T-helper 1 cell treated with Interleukin-12 subunit alpha and Interleukin-12 subunit beta and Interleukin-4 antibody, amounts not matched to agents 30 μg/mL and 1 μg/mL, for 36 hours (primary cell): Measurements from ENCODE around the gene AKAP7.

Experiments
- H3K27ac Mint-ChIP-seq: one replicate; pipeline ENCODE4 v1.8.0; 2021; ENCODE audit warnings: mild to moderate bottlenecking, mixed read lengths
- H3K27me3 Mint-ChIP-seq: one replicate; pipeline ENCODE4 v1.8.0; 2021; ENCODE audit warnings: low read depth, mixed read lengths
- H3K36me3 Mint-ChIP-seq: one replicate; pipeline ENCODE4 v1.8.0; 2021; ENCODE audit warnings: low read depth, mixed read lengths
- H3K4me1 Mint-ChIP-seq: one replicate; pipeline ENCODE4 v1.8.0; 2021; ENCODE audit warnings: low read depth, mixed read lengths
- H3K4me3 Mint-ChIP-seq: one replicate; pipeline ENCODE4 v1.8.0; 2021; ENCODE audit warnings: mild to moderate bottlenecking, moderate library complexity, mixed read lengths
- H3K9me3 Mint-ChIP-seq: one replicate; pipeline ENCODE4 v1.8.0; 2021; ENCODE audit warnings: mixed read lengths

The AKAP7 gene

GRCh38 chr6:131268303-131268702, 133.0 kb downstream of the AKAP7 start:
- Mint-ChIP-seq H3K27me3 (no peaks in the 10 kb centered on the region), H3K4me1 (no peaks in the 10 kb centered on the region), H3K9me3 (peaks cover 20% of the 10 kb centered on the region), H3K4me3 (no peak overlapping the region), H3K27ac (no peak overlapping the region), H3K36me3 (peaks cover 9% of the 10 kb centered on the region)

GRCh38 chr6:131269565-131270391, 134.5 kb downstream of the AKAP7 start:
- no peak overlapping the region for H3K4me3 Mint-ChIP-seq
- H3K27ac Mint-ChIP-seq, result no peak overlapping the region
- no peaks in the 10 kb centered on the region for H3K4me1 Mint-ChIP-seq
- H3K27me3 Mint-ChIP-seq, result no peaks in the 10 kb centered on the region
- peaks cover 22% of the 10 kb centered on the region for H3K9me3 Mint-ChIP-seq
- peaks cover 15% of the 10 kb centered on the region for H3K36me3 Mint-ChIP-seq

DNA sequence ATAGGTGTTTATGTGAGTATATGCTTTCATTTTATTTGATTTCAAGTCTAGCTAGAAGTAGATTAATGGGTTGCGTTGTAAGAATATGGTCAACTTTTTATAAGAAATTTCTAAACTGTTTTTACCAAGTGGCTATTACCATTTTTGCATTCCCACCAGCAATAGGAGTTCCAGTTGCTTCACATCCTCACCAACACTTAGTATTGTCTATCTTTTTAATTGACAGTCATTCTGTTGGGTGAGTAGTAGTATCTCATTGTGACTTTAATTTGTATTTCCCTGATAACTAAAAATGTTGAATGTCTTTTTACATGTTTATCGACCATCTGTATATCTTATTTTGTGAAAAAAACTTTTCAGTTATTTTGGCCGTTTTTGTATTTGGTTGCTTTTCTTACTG, 135.3 kb downstream of the AKAP7 start:
- Mint-ChIP-seq H3K9me3 (peaks cover 22% of the 10 kb centered on the region), H3K27me3 (no peaks in the 10 kb centered on the region), H3K4me1 (no peaks in the 10 kb centered on the region), H3K4me3 (no peak overlapping the region), H3K36me3 (peaks cover 18% of the 10 kb centered on the region), H3K27ac (no peak overlapping the region)

DNA sequence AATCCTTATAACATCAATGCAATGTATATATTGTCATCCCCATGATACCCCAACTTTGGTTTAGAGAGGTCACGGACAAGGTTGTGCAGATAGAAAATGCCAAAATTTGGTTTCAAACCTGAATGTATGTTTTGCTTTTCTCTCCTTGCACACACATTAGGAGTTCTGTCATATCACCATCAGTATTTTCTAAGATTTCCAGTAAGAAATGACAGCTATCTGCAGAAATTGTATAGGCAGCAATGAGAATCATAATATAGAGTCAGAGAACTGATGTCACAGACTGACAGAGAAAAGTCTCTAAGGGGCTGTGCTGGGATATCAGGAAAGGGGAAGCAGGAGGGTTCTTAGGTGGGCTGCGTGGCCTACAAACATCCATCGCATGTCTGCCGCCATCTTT, 140.0 kb downstream of the AKAP7 start:
- Mint-ChIP-seq H3K4me1 (peaks cover under 1% of the 10 kb centered on the region), H3K27ac (no peak overlapping the region), H3K36me3 (peaks cover 32% of the 10 kb centered on the region), H3K27me3 (no peaks in the 10 kb centered on the region), H3K9me3 (peaks cover 30% of the 10 kb centered on the region), H3K4me3 (no peak overlapping the region)

DNA sequence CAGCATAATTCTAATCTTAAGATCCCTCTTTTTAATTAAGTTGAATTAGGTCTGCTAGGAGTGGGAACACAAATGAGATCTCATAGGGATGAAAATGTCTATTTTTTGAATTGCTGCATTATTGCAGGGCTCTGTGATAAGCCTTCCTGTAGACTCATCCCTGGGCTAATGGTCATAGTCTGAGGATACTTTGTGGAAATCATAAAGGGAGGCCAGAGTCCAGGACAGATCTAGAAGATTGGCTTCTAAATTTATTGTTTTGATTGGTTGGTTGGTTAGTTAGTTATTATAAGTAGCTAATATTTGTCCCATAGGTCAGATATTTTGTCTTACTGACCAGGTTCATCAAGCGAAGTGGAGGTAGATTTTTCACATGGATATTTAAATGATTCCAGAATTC, 142.3 kb downstream of the AKAP7 start:
- no peak overlapping the region for H3K27ac Mint-ChIP-seq
- H3K9me3 Mint-ChIP-seq, result peaks cover 15% of the 10 kb centered on the region
- H3K27me3 Mint-ChIP-seq, result no peaks in the 10 kb centered on the region
- no peak overlapping the region for H3K4me3 Mint-ChIP-seq
- peaks cover 30% of the 10 kb centered on the region for H3K36me3 Mint-ChIP-seq
- H3K4me1 Mint-ChIP-seq, result peaks cover 13% of the 10 kb centered on the region

DNA sequence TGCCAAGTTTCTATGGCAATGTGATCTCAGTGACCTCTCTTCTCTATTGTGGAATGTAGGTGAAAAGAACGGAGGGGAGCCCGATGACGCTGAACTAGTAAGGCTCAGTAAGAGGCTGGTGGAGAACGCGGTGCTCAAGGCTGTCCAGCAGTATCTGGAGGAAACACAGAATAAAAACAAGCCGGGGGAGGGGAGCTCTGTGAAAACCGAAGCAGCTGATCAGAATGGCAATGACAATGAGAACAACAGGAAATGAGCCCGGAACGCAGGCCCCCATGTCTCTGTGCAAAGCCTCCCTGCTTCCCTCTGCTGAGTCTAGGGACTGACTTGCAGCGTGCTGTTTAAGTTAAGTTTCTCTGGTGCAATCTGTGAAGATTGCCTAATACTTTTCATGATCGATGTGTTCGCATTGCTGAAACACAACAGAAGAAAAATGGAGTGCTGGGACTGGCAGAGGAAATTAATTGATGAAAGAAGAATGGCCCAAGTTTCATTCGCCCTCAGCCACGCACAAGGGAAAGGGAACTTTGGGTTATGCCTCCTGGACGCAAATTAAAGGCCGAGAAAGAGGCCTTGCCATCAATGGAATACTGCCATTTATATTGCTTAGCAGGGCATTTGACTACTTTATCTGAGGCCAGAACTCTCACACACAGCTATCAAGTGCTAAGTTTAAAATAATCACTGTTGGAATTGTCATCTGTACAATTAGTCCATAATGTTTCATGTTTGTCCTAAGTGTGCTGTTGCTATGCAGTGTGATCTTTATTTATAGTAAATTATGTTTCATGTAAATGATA, 146.4 kb downstream of the AKAP7 start:
- peaks cover 8% of the 10 kb centered on the region for H3K9me3 Mint-ChIP-seq
- H3K4me3 Mint-ChIP-seq, result peak overlapping the region; percentile 64
- peaks cover 17% of the 10 kb centered on the region for H3K36me3 Mint-ChIP-seq
- H3K4me1 Mint-ChIP-seq, result peaks cover 13% of the 10 kb centered on the region
- peak overlapping the region; percentile 94 for H3K27ac Mint-ChIP-seq
- no peaks in the 10 kb centered on the region for H3K27me3 Mint-ChIP-seq

GRCh38 chr6:131282365-131282764, 147.1 kb downstream of the AKAP7 start:
- Mint-ChIP-seq H3K4me3 (no peak overlapping the region), H3K27me3 (no peaks in the 10 kb centered on the region), H3K9me3 (peaks cover 8% of the 10 kb centered on the region), H3K27ac (no peak overlapping the region), H3K36me3 (peaks cover 19% of the 10 kb centered on the region), H3K4me1 (peaks cover 13% of the 10 kb centered on the region)

GRCh38 chr6:131283466-131284175, 148.4 kb downstream of the AKAP7 start:
- Mint-ChIP-seq H3K27ac (no peak overlapping the region), H3K27me3 (no peaks in the 10 kb centered on the region), H3K4me3 (no peak overlapping the region), H3K4me1 (peaks cover 13% of the 10 kb centered on the region), H3K36me3 (peaks cover 11% of the 10 kb centered on the region), H3K9me3 (peaks cover 3% of the 10 kb centered on the region)

- no peak overlapping the region for H3K27ac Mint-ChIP-seq
- no peaks in the 10 kb centered on the region for H3K9me3 Mint-ChIP-seq
- H3K36me3 Mint-ChIP-seq, result peaks cover 4% of the 10 kb centered on the region
- no peak overlapping the region for H3K4me3 Mint-ChIP-seq
- no peaks in the 10 kb centered on the region for H3K27me3 Mint-ChIP-seq
- H3K4me1 Mint-ChIP-seq, result peaks cover 11% of the 10 kb centered on the region
These were observed 150.3 kb downstream of the AKAP7 start for GRCh38 chr6:131285548-131285947.

DNA sequence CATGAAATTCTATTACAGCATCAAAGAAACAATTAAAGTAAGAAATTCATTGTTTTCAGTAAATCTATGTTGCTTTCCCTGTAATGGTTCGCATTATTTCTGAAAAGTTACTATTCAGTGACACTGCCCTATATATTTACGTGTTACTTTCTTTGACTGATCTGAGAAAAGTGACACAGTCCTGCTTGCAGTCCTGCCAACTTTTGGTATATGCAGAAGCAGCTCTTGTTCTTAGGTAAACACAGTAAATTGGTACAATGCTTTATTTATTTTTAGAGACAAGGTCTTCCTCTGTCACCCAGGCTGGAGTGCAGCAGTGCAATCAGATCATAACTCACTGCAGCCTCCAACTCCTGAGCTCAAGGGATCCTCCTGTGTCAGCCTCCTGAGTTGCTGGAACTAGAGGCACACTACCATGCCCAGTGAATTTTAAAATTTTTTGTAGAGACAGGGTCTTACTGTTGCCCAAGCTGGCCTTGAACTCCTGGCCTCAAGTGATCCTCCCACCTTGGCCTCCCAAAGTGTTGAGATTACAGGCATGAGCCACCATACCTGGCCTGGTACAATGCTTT, 151.3 kb downstream of the AKAP7 start:
- peaks cover 4% of the 10 kb centered on the region for H3K36me3 Mint-ChIP-seq
- no peak overlapping the region for H3K27ac Mint-ChIP-seq
- H3K4me1 Mint-ChIP-seq, result peaks cover 4% of the 10 kb centered on the region
- no peaks in the 10 kb centered on the region for H3K9me3 Mint-ChIP-seq
- H3K4me3 Mint-ChIP-seq, result no peak overlapping the region
- H3K27me3 Mint-ChIP-seq, result no peaks in the 10 kb centered on the region

- H3K4me3 Mint-ChIP-seq, result no peak overlapping the region
- no peaks in the 10 kb centered on the region for H3K27me3 Mint-ChIP-seq
- peaks cover 8% of the 10 kb centered on the region for H3K4me1 Mint-ChIP-seq
- no peak overlapping the region for H3K27ac Mint-ChIP-seq
- no peaks in the 10 kb centered on the region for H3K9me3 Mint-ChIP-seq
- H3K36me3 Mint-ChIP-seq, result peaks cover 3% of the 10 kb centered on the region
These were observed 152.9 kb downstream of the AKAP7 start for GRCh38 chr6:131288214-131288613.

DNA sequence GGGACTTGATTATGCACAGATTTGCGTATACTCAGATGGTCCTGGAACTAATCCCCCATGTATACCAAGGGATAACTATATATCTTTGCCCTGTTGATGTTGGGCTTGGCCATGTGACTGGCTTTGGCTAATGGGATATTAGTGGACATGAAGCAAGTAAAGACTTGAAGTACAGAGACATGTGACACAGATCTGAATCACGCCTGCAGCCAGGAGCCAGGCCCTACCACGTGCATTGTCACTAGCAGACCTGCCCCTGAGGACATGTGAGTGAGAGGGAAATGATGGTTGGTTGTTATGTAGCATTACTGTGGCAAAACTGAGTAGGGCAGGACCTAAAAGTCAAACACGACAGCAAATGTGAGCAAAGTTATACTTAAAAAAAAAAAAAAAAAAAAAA, 155.7 kb downstream of the AKAP7 start:
- H3K4me3 Mint-ChIP-seq, result no peak overlapping the region
- H3K36me3 Mint-ChIP-seq, result peaks cover 3% of the 10 kb centered on the region
- peaks cover 9% of the 10 kb centered on the region for H3K4me1 Mint-ChIP-seq
- no peaks in the 10 kb centered on the region for H3K27me3 Mint-ChIP-seq
- no peaks in the 10 kb centered on the region for H3K9me3 Mint-ChIP-seq
- no peak overlapping the region for H3K27ac Mint-ChIP-seq

GRCh38 chr6:131292145-131292938, 157.1 kb downstream of the AKAP7 start:
- Mint-ChIP-seq H3K27me3 (no peaks in the 10 kb centered on the region), H3K9me3 (no peaks in the 10 kb centered on the region), H3K36me3 (no peaks in the 10 kb centered on the region), H3K4me3 (no peak overlapping the region), H3K27ac (peak overlapping the region; percentile 3), H3K4me1 (peaks cover 9% of the 10 kb centered on the region)

DNA sequence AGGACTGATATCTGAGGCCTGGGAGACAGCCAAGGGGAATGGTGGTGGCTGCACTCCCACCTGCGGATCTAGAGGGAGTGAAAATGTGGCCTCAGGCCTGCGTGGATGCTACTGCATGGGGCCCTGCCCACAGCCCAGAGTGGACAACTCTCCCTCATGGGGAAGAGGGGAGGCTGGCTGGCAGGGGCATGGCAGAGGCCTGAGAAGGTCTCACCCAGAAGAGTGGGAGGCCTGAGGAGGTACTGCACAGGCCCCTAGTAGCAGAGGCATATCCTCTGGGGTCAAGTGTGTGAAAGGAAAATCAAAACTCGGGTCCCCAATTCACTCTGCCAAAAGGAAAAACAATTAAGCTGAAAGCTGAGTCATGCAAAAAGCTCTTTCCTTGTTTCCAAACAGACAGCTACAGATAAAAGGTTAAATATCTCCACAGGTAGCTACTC, 158.2 kb downstream of the AKAP7 start:
- Mint-ChIP-seq H3K36me3 (no peaks in the 10 kb centered on the region), H3K9me3 (no peaks in the 10 kb centered on the region), H3K27ac (no peak overlapping the region), H3K27me3 (no peaks in the 10 kb centered on the region), H3K4me1 (peaks cover 9% of the 10 kb centered on the region), H3K4me3 (no peak overlapping the region)
